ENCODE data around the gene SAMD4B. TPM values are rescaled to one million over a fixed set of nuclear protein-coding genes. Genes with fewer than 3 reads are reported as not detected.

The SAMD4B gene
- total and polyA plus RNA-seq, 8 donors = 49.9 to 136 (median 66.2) TPM

DNA sequence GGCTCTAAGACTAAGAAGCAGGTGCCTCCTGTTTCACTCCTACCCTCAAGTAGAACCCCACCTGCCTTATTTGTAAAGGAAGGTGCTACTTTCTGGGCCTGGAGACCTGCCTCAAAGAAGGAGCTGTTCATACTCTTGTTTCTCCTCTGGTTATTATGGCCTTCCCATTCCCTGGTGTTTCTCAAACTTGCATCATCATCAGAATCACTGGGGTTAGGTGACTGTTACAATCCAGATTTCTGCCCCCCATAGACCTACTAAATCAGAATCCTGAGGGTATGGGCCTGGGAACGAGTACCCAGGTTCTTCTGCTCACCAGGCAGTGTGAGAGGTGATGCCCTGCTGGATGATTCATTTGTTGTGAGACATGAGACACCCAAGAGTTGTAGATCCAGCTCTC, 18.4 kb downstream of the SAMD4B start:
- Histone ChIP-seq H3K27me3 (no peaks in the 10 kb centered on the region), H3K9me3 (no peaks in the 10 kb centered on the region), H3K4me3 (no peak overlapping the region), H3K36me3 (peaks cover 56 to 100% (median 98%) of the 10 kb centered on the region in 4 donors), H3K27ac (no peak overlapping the region), H3K4me1 (peaks cover 12 to 24% (median 19%) of the 10 kb centered on the region in 4 donors)
- intact Hi-C loops (cut with DNase I; ENCODE audit: low total_unique reads) = no loop called here
- no peak for DNase-seq
- 94 to 100% (median 100%) methylated on average over 1 of the region's 1 CpG for WGBS, 5 donors
- TF ChIP-seq EP300 (IDR thresholded peaks at IDR 0.05) (no peak), POLR2A (IDR thresholded peaks at IDR 0.05) (no peak), POLR2AphosphoS5 (IDR thresholded peaks at IDR 0.05) (no peak)
- TF ChIP-seq, protein P1, sequence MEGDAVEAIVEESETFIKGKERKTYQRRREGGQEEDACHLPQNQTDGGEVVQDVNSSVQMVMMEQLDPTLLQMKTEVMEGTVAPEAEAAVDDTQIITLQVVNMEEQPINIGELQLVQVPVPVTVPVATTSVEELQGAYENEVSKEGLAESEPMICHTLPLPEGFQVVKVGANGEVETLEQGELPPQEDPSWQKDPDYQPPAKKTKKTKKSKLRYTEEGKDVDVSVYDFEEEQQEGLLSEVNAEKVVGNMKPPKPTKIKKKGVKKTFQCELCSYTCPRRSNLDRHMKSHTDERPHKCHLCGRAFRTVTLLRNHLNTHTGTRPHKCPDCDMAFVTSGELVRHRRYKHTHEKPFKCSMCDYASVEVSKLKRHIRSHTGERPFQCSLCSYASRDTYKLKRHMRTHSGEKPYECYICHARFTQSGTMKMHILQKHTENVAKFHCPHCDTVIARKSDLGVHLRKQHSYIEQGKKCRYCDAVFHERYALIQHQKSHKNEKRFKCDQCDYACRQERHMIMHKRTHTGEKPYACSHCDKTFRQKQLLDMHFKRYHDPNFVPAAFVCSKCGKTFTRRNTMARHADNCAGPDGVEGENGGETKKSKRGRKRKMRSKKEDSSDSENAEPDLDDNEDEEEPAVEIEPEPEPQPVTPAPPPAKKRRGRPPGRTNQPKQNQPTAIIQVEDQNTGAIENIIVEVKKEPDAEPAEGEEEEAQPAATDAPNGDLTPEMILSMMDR (IDR thresholded peaks at IDR 0.05) = no peak

DNA sequence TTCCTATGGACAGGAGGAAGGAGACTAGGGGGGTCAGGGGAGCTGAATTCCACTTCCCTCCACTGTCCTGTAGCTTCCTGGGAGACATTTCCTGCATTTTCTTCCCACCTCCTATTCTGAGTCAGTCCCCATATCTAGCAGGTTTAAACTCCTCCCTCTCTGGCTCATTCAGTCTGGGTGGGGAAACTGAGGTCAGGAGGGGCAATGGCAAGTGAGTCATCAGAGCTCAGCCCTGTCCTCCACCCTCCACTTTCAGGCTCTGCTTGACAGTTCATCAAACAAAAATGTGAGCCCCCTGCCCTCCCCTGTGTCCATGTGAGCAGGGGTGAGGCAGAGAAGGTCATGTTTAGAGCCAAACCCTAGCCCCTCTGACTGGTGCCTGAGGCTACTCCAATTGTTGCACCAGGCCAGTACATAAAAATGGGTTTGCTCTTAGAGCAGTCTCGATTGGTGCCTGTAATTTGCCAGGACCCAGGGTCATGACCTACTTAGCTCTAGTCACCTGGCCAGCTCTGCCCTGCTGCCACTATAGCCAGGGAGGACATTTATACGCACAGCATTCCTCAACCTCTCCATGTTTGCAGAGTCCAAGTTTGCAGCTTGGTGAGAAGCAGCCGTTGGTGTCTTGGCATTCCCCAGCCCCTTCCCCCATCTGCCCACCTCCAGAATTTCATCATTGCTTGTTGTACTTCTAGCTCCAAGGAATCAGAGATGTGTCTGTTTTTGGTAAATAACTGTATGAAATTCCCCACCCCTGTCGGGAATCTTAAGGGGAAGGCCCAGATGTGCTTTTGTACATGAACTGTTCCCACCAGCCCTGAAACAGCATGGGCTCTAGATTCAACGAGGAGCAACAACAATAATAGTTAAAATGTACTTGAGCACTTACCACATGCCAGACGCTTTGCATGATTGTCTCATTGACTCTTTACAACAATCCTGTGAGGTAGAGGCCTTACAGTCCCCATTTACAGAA, 20.7 kb downstream of the SAMD4B start:
- H3K9me3 ChIP-seq = no peaks in the 10 kb centered on the region
- intact Hi-C loops (cut with DNase I; ENCODE audit: low total_unique reads) = no loop called here
- no peak overlapping the region for H3K4me3 ChIP-seq
- peaks cover 37 to 98% (median 97%) of the 10 kb centered on the region in 4 donors for H3K36me3 ChIP-seq
- 61 to 65% (median 62%) methylated on average over 6 of the region's 6 CpGs for WGBS, 5 donors
- H3K4me1 ChIP-seq = peaks cover 12 to 24% (median 19%) of the 10 kb centered on the region in 4 donors
- H3K27ac ChIP-seq = peak overlapping the region; percentile 48 to 75 (median 60)
- TF ChIP-seq, protein P1 (IDR thresholded peaks at IDR 0.05) = no peak
- no peak for TF ChIP-seq POLR2AphosphoS5 (IDR thresholded peaks at IDR 0.05)
- no peaks in the 10 kb centered on the region for H3K27me3 ChIP-seq
- DNase-seq = no peak

- TF ChIP-seq, protein P1 (IDR thresholded peaks at IDR 0.05) = no peak
- TF ChIP-seq POLR2A (IDR thresholded peaks at IDR 0.05) (no peak), EP300 (IDR thresholded peaks at IDR 0.05) (no peak), POLR2AphosphoS5 (IDR thresholded peaks at IDR 0.05) (no peak)
- no peak overlapping the region for H3K4me3 ChIP-seq
- DNase-seq = peak in 1 of 2 donors; percentile 58
- H3K9me3 ChIP-seq = no peaks in the 10 kb centered on the region
- WGBS, 5 donors = 70 to 86% (median 75%) methylated on average over 5 of the region's 5 CpGs
- peaks cover 27 to 98% (median 96%) of the 10 kb centered on the region in 4 donors for H3K36me3 ChIP-seq
- intact Hi-C loops (cut with DNase I; ENCODE audit: low total_unique reads) = no loop called here
- peaks cover 12 to 24% (median 19%) of the 10 kb centered on the region in 4 donors for H3K4me1 ChIP-seq
- H3K27me3 ChIP-seq = no peaks in the 10 kb centered on the region
- H3K27ac ChIP-seq = peak overlapping the region in 4 of 5 donors; percentile 56 to 75 (median 66)
These were observed 21.8 kb downstream of the SAMD4B start for GRCh38 chr19:39363901-39364457.

- Histone ChIP-seq H3K4me3 (no peak overlapping the region), H3K4me1 (peaks cover 12 to 24% (median 19%) of the 10 kb centered on the region in 4 donors), H3K36me3 (peaks cover 27 to 98% (median 96%) of the 10 kb centered on the region in 4 donors), H3K9me3 (no peaks in the 10 kb centered on the region), H3K27ac (peak overlapping the region in 2 of 5 donors; percentile 4 to 70), H3K27me3 (no peaks in the 10 kb centered on the region)
- intact Hi-C loops (cut with DNase I; ENCODE audit: low total_unique reads) = no loop called here
- TF ChIP-seq POLR2AphosphoS5 (IDR thresholded peaks at IDR 0.05) = no peak
- TF ChIP-seq POLR2A (IDR thresholded peaks at IDR 0.05) = no peak
- TF ChIP-seq, protein P1 (IDR thresholded peaks at IDR 0.05) = no peak
- TF ChIP-seq EP300 (IDR thresholded peaks at IDR 0.05) = no peak
- WGBS, 5 donors = 95 to 100% (median 100%) methylated on average over 1 of the region's 1 CpG
- no peak for DNase-seq
These were observed 23.3 kb downstream of the SAMD4B start for GRCh38 chr19:39365531-39365930.

All from stomach (tissue), 9 donors.